Osteoblast (primary cell): ENCODE data around the gene MDH1. TPM values are rescaled to one million over a fixed set of nuclear protein-coding genes. Genes with fewer than 3 reads are reported as not detected.

Experiments
- DNase-seq: peaks from one replicate; pipeline ENCODE4 v3.0.0; 2011; ENCODE audit warnings: low spot score, mixed read lengths; ENCODE audit not compliant: insufficient read length; ENCODE audit errors: missing footprints
- H2AFZ ChIP-seq: 2 replicates; pipeline ENCODE4 v1.6.0; 2011; ENCODE audit warnings: mild to moderate bottlenecking, low read length
- H3K27ac ChIP-seq: 2 replicates; pipeline ENCODE4 v1.5.1; 2011; ENCODE audit warnings: mild to moderate bottlenecking, low read depth, low read length, moderate library complexity
- H3K27me3 ChIP-seq: 2 replicates; pipeline ENCODE4 v1.6.0; 2012; ENCODE audit warnings: mild to moderate bottlenecking, control low read depth, inconsistent platforms, low read length, moderate library complexity; ENCODE audit not compliant: insufficient read depth
- H3K36me3 ChIP-seq: 2 replicates; pipeline ENCODE4 v1.5.1; 2011; ENCODE audit warnings: mild to moderate bottlenecking, low read length, control low read depth, moderate library complexity; ENCODE audit not compliant: insufficient read depth
- H3K4me1 ChIP-seq: 2 replicates; pipeline ENCODE4 v1.5.1; 2011; ENCODE audit warnings: mild to moderate bottlenecking, low read length, control low read depth, moderate library complexity; ENCODE audit not compliant: insufficient read depth
- H3K4me2 ChIP-seq: 2 replicates; pipeline ENCODE4 v1.6.0; 2011; ENCODE audit warnings: mild to moderate bottlenecking, low read length; ENCODE audit not compliant: insufficient read depth
- H3K4me3 ChIP-seq: fragments of 200-600 bp; sonication (generic); 3 replicates; pipeline ENCODE4 v1.5.1; 2012; ENCODE audit warnings: mild to moderate bottlenecking, low read length, inconsistent platforms; ENCODE audit not compliant: insufficient read depth
- H3K79me2 ChIP-seq: 2 replicates; pipeline ENCODE4 v1.6.0; 2012; ENCODE audit warnings: mild to moderate bottlenecking, low read length, control low read depth, inconsistent platforms; ENCODE audit not compliant: insufficient read depth
- H3K9me3 ChIP-seq: 2 replicates; pipeline ENCODE4 v1.5.1; 2011; ENCODE audit warnings: low read depth, low read length, control low read depth
- H4K20me1 ChIP-seq: 2 replicates; pipeline ENCODE4 v1.6.0; 2012; ENCODE audit warnings: mild to moderate bottlenecking, low read length, control low read depth; ENCODE audit not compliant: insufficient read depth
- total RNA-seq: library from RNA; depleted of rRNA; stranded (reverse); fragments of >200 nt; gene quantifications from 2 replicates; pipeline ENCODE4 v1.2.3, GENCODE V29; 2012
- TF ChIP-seq, protein P1 (sequence below): IDR thresholded peaks from 2 replicates; pipeline ENCODE4 v1.5.1; 2011; ENCODE audit warnings: mild to moderate bottlenecking, low read depth, low read length, moderate library complexity; ENCODE audit errors: extremely low read depth

MDH1 gene
- total RNA-seq, 1 donor = 122 TPM

DNA sequence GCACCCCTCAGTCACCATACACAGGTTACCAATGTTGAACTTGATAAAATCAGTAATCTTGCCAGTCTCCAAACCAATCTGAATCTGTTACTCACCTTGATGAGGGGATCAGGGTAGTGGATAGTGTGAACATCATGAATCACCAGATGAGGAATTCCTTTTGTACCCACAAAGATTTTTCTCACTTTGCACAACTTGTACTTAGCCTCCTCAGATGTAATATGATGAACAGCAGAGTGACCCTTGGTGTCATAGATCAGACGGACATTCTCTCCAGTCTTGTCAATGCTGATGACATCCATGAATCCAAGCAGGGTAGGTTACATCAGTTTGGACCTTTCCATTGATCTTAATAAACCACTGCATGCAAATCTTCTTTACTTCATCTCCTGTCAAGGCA is 54.7 kb downstream of the MDH1 start:
- Histone ChIP-seq H2AFZ (no peak overlapping the region), H3K36me3 (no peaks in the 10 kb centered on the region), H3K27me3 (no peaks in the 10 kb centered on the region), H4K20me1 (no peaks in the 10 kb centered on the region), H3K4me1 (peaks cover 8% of the 10 kb centered on the region), H3K4me3 (no peak overlapping the region), H3K9me3 (no peaks in the 10 kb centered on the region), H3K79me2 (no peaks in the 10 kb centered on the region), H3K4me2 (no peak overlapping the region), H3K27ac (no peak overlapping the region)
- no peak for DNase-seq
- TF ChIP-seq, protein P1, sequence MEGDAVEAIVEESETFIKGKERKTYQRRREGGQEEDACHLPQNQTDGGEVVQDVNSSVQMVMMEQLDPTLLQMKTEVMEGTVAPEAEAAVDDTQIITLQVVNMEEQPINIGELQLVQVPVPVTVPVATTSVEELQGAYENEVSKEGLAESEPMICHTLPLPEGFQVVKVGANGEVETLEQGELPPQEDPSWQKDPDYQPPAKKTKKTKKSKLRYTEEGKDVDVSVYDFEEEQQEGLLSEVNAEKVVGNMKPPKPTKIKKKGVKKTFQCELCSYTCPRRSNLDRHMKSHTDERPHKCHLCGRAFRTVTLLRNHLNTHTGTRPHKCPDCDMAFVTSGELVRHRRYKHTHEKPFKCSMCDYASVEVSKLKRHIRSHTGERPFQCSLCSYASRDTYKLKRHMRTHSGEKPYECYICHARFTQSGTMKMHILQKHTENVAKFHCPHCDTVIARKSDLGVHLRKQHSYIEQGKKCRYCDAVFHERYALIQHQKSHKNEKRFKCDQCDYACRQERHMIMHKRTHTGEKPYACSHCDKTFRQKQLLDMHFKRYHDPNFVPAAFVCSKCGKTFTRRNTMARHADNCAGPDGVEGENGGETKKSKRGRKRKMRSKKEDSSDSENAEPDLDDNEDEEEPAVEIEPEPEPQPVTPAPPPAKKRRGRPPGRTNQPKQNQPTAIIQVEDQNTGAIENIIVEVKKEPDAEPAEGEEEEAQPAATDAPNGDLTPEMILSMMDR = no peak

DNA sequence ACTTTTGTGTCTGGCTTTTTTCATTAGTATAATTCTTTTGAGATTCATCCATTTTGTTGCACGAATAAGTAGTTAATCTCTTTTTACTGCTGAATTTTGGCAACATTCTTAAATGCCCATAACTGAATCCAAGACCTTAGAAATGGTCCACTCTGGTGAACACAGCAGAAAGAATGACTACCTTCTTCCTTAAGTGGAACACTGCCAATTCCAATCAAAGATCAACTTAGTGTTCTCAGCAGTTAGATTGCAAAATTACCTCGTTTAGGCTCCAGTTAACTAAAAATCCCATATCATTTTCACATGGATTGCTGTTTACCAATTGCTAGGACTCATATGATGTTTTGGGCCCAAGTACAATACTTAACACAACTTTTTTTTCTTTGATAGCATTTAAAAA is 59.9 kb downstream of the MDH1 start:
- H3K36me3 ChIP-seq = no peaks in the 10 kb centered on the region
- no peaks in the 10 kb centered on the region for H3K79me2 ChIP-seq
- H3K4me1 ChIP-seq = peaks cover 3% of the 10 kb centered on the region
- TF ChIP-seq, protein P1 = no peak
- no peak overlapping the region for H2AFZ ChIP-seq
- H3K4me2 ChIP-seq = no peak overlapping the region
- no peaks in the 10 kb centered on the region for H4K20me1 ChIP-seq
- DNase-seq = no peak
- H3K27ac ChIP-seq = no peak overlapping the region
- no peaks in the 10 kb centered on the region for H3K27me3 ChIP-seq
- no peaks in the 10 kb centered on the region for H3K9me3 ChIP-seq
- H3K4me3 ChIP-seq = no peak overlapping the region

DNA sequence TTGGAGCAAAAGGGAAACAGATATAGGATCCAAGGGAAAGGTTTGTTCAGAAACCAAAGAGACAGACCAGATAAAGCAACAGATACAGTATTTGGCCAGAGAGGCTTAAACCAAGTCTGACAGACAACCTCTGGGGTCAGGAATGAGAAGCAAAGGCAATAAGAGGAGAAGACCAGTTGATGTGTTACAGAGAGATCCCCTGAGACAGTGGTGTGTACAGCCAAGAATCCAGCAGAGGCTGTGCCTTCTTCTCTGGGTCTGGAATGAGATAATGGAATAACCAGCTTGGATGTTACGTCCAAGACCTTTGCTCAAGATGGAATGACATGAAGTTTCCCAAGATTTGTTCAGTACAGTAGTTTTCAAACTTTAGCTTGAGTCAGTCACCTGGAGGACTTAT is 61.1 kb downstream of the MDH1 start:
- TF ChIP-seq, protein P1 = no peak
- Histone ChIP-seq H3K9me3 (no peaks in the 10 kb centered on the region), H3K27ac (no peak overlapping the region), H3K4me1 (no peaks in the 10 kb centered on the region), H3K36me3 (no peaks in the 10 kb centered on the region), H3K27me3 (no peaks in the 10 kb centered on the region), H4K20me1 (no peaks in the 10 kb centered on the region), H3K79me2 (no peaks in the 10 kb centered on the region), H2AFZ (no peak overlapping the region), H3K4me2 (no peak overlapping the region), H3K4me3 (no peak overlapping the region)
- no peak for DNase-seq

DNA sequence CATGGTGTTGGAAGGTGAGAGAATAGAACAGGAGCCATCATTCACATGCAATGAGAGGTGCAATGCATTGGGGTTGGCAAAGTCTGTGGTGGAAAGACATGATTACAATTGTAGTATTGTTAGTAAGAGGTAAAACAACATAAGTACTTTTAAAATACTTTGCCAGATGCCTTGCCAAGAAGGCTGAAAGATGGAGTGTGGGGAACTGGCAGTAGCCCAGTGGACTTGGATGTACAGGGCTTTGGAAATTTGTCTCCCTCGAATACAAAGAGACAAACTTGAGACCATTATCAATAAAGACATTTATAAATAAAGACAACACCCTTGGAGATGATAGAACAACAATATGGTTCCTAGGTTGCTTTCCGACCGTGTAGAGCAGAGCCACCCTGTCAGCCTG is 62.0 kb downstream of the MDH1 start:
- Histone ChIP-seq H2AFZ (no peak overlapping the region), H4K20me1 (no peaks in the 10 kb centered on the region), H3K27ac (no peak overlapping the region), H3K27me3 (no peaks in the 10 kb centered on the region), H3K79me2 (no peaks in the 10 kb centered on the region), H3K9me3 (no peaks in the 10 kb centered on the region), H3K4me2 (no peak overlapping the region), H3K4me3 (no peak overlapping the region), H3K4me1 (no peaks in the 10 kb centered on the region), H3K36me3 (no peaks in the 10 kb centered on the region)
- TF ChIP-seq, protein P1 = no peak
- no peak for DNase-seq
